Measurements from ENCODE around the gene GBA2.

Gene GBA2

GRCh38 chr9:35758475-35759050 lies 9.5 kb upstream of the GBA2 start:
- TF ChIP-seq CTCF (IDR thresholded peaks at IDR 0.05; ENCODE audit: borderline replicate concordance, control extremely low read depth, extremely low read depth, insufficient read depth, missing control alignments), result no peak
- in situ Hi-C loops (cut with MboI; ENCODE audit: low sequenced_read_pairs, unreplicated experiment), result no loop called here
- DNase-seq (ENCODE audit: low spot score), result no peak

GRCh38 chr9:35757892-35758275 lies 8.9 kb upstream of the GBA2 start:
- no peak for DNase-seq (ENCODE audit: low spot score)
- in situ Hi-C loops (cut with MboI; ENCODE audit: low sequenced_read_pairs, unreplicated experiment), result no loop called here
- TF ChIP-seq CTCF (IDR thresholded peaks at IDR 0.05; ENCODE audit: borderline replicate concordance, control extremely low read depth, extremely low read depth, insufficient read depth, missing control alignments), result no peak

GRCh38 chr9:35757226-35757891 lies 8.3 kb upstream of the GBA2 start:
- peak; percentile 48 for DNase-seq (ENCODE audit: low spot score)
- in situ Hi-C loops (cut with MboI; ENCODE audit: low sequenced_read_pairs, unreplicated experiment), result no loop called here
- TF ChIP-seq CTCF (IDR thresholded peaks at IDR 0.05; ENCODE audit: borderline replicate concordance, control extremely low read depth, extremely low read depth, insufficient read depth, missing control alignments), result no peak

GRCh38 chr9:35756275-35757225 lies 7.5 kb upstream of the GBA2 start:
- in situ Hi-C loops (cut with MboI; ENCODE audit: low sequenced_read_pairs, unreplicated experiment), result no loop called here
- peak; percentile 82 for DNase-seq (ENCODE audit: low spot score)
- peak; percentile 87 for TF ChIP-seq CTCF (IDR thresholded peaks at IDR 0.05; ENCODE audit: borderline replicate concordance, control extremely low read depth, extremely low read depth, insufficient read depth, missing control alignments)

- no peak for TF ChIP-seq CTCF (IDR thresholded peaks at IDR 0.05; ENCODE audit: borderline replicate concordance, control extremely low read depth, extremely low read depth, insufficient read depth, missing control alignments)
- in situ Hi-C loops (cut with MboI; ENCODE audit: low sequenced_read_pairs, unreplicated experiment), result no loop called here
- DNase-seq (ENCODE audit: low spot score), result no peak
These were observed 6.0 kb upstream of the GBA2 start for GRCh38 chr9:35755071-35755470.

GRCh38 chr9:35754264-35754663 lies 5.2 kb upstream of the GBA2 start, which contains the start of gene MSMP:
Gene MSMP (minus strand): TSS chr9:35754276. CDS start chr9:35754129, 147 bp downstream.
- DNase-seq (ENCODE audit: low spot score), result no peak
- TF ChIP-seq CTCF (IDR thresholded peaks at IDR 0.05; ENCODE audit: borderline replicate concordance, control extremely low read depth, extremely low read depth, insufficient read depth, missing control alignments), result no peak
- in situ Hi-C loops (cut with MboI; ENCODE audit: low sequenced_read_pairs, unreplicated experiment), result no loop called here
